SK-N-SH (cell line): ENCODE data around the gene AUH.

Experiments used
- RXRA ChIP-seq: IDR thresholded peaks from 2 replicates; pipeline ENCODE4 v1.4.0; 2012; ENCODE audit warnings: low read depth, mild to moderate bottlenecking, borderline replicate concordance
- TF ChIP-seq, protein P1 (sequence below): IDR thresholded peaks from 2 replicates; pipeline ENCODE4 v1.4.0; 2012; ENCODE audit warnings: low read depth, borderline replicate concordance
- TF ChIP-seq, protein P2 (sequence below): IDR thresholded peaks from 2 replicates; pipeline ENCODE4 v1.6.1; 2012; ENCODE audit warnings: mild to moderate bottlenecking, low read depth, low read length, moderate library complexity
- TF ChIP-seq, protein P3 (sequence below): fragments of 200-600 bp; sonication (generic); IDR thresholded peaks from 2 replicates; pipeline ENCODE4 v1.6.1; 2017; ENCODE audit warnings: antibody characterized with exemption, mild to moderate bottlenecking, moderate library complexity

DNA sequence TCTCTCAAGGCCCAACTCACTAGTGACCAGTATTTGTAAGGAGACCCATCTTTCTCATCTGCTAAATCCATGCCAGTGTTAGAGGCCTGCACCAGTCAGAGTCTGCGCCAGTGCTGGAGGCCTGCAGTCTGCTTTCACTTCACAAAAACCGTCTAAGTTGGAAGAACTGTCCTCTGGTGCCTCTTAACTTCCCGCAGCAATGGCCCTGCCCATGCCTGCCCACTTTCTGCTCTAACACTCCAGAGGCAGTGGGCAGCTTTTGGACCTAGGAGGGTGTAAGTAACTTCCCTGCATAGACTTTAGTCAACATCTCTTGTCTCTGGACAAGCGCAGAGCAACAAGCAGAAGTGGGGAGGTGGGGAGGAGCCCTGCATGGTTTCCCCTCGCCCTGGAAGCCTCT, 152.9 kb downstream of the AUH start:
- TF ChIP-seq RXRA = no peak
- TF ChIP-seq, protein P1, sequence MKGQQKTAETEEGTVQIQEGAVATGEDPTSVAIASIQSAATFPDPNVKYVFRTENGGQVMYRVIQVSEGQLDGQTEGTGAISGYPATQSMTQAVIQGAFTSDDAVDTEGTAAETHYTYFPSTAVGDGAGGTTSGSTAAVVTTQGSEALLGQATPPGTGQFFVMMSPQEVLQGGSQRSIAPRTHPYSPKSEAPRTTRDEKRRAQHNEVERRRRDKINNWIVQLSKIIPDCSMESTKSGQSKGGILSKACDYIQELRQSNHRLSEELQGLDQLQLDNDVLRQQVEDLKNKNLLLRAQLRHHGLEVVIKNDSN = no peak
- TF ChIP-seq, protein P2, sequence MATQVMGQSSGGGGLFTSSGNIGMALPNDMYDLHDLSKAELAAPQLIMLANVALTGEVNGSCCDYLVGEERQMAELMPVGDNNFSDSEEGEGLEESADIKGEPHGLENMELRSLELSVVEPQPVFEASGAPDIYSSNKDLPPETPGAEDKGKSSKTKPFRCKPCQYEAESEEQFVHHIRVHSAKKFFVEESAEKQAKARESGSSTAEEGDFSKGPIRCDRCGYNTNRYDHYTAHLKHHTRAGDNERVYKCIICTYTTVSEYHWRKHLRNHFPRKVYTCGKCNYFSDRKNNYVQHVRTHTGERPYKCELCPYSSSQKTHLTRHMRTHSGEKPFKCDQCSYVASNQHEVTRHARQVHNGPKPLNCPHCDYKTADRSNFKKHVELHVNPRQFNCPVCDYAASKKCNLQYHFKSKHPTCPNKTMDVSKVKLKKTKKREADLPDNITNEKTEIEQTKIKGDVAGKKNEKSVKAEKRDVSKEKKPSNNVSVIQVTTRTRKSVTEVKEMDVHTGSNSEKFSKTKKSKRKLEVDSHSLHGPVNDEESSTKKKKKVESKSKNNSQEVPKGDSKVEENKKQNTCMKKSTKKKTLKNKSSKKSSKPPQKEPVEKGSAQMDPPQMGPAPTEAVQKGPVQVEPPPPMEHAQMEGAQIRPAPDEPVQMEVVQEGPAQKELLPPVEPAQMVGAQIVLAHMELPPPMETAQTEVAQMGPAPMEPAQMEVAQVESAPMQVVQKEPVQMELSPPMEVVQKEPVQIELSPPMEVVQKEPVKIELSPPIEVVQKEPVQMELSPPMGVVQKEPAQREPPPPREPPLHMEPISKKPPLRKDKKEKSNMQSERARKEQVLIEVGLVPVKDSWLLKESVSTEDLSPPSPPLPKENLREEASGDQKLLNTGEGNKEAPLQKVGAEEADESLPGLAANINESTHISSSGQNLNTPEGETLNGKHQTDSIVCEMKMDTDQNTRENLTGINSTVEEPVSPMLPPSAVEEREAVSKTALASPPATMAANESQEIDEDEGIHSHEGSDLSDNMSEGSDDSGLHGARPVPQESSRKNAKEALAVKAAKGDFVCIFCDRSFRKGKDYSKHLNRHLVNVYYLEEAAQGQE = no peak
- TF ChIP-seq, protein P3, sequence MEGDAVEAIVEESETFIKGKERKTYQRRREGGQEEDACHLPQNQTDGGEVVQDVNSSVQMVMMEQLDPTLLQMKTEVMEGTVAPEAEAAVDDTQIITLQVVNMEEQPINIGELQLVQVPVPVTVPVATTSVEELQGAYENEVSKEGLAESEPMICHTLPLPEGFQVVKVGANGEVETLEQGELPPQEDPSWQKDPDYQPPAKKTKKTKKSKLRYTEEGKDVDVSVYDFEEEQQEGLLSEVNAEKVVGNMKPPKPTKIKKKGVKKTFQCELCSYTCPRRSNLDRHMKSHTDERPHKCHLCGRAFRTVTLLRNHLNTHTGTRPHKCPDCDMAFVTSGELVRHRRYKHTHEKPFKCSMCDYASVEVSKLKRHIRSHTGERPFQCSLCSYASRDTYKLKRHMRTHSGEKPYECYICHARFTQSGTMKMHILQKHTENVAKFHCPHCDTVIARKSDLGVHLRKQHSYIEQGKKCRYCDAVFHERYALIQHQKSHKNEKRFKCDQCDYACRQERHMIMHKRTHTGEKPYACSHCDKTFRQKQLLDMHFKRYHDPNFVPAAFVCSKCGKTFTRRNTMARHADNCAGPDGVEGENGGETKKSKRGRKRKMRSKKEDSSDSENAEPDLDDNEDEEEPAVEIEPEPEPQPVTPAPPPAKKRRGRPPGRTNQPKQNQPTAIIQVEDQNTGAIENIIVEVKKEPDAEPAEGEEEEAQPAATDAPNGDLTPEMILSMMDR = no peak
